ENCODE measurements around the gene KLHL20. TPM values are rescaled to one million over a fixed set of nuclear protein-coding genes. Genes with fewer than 3 reads are reported as not detected.
"Not testable (repeated sequence)": the region's sequence is repeated elsewhere in the genome, so short reads cannot be mapped to it uniquely, and the experiment has no call there.

Gene KLHL20
- total RNA-seq, 6 donors from 2014 or later, result 8.5 to 37.8 (median 31.3) TPM

DNA sequence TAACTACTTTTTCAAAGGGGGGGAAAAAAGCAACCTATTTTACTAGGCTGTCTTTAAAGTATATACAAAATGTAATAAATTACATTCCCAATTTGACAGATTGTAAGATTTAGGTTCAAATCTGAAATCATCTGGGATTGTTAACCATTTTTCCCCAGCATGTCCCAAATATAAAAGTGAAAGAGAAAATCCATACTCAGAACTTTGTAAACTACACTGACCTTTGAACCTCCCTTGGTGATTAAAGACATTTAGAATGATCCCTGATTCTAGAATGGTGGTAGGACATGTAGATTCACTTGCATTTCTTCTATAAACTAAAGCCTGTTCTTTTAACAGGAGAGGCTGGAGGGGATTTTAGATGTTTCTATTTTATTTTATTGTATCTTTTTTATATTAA lies 39.0 kb downstream of the KLHL20 start:
- TF ChIP-seq POLR2AphosphoS5 (IDR thresholded peaks at IDR 0.05) (no peak), CTCF (IDR thresholded peaks at IDR 0.05) (no peak), POLR2A (IDR thresholded peaks at IDR 0.05) (no peak), EP300 (IDR thresholded peaks at IDR 0.05) (no peak)
- no peak overlapping the region for H3K4me3 ChIP-seq
- H3K4me1 ChIP-seq, result no peaks in the 10 kb centered on the region
- no peak overlapping the region for H3K27ac ChIP-seq
- ATAC-seq (ENCODE audit: low FRiP score in 2 of 2) (no peak), DNase-seq (no peak)
- no peaks in the 10 kb centered on the region for H3K9me3 ChIP-seq
- H3K27me3 ChIP-seq, result no peaks in the 10 kb centered on the region
- H3K36me3 ChIP-seq, result peaks cover 32 to 77% (median 57%) of the 10 kb centered on the region in 4 donors

GRCh38 chr1:173757666-173758065 lies 42.9 kb downstream of the KLHL20 start:
- no peaks in the 10 kb centered on the region for H3K9me3 ChIP-seq
- DNase-seq, result no peak
- H3K27me3 ChIP-seq, result no peaks in the 10 kb centered on the region
- H3K4me1 ChIP-seq, result no peaks in the 10 kb centered on the region
- no peak for TF ChIP-seq POLR2A (IDR thresholded peaks at IDR 0.05)
- no peak for TF ChIP-seq CTCF (IDR thresholded peaks at IDR 0.05)
- no peak for TF ChIP-seq EP300 (IDR thresholded peaks at IDR 0.05)
- TF ChIP-seq POLR2AphosphoS5 (IDR thresholded peaks at IDR 0.05), result no peak
- no peak for ATAC-seq (ENCODE audit: low FRiP score in 2 of 2)
- H3K36me3 ChIP-seq, result peaks cover 28 to 80% (median 50%) of the 10 kb centered on the region in 4 donors
- 95 to 97% methylated on average over 4 of the region's 4 CpGs for WGBS, 2 donors
- no peak overlapping the region for H3K27ac ChIP-seq
- H3K4me3 ChIP-seq, result no peak overlapping the region

- no peak for ATAC-seq (ENCODE audit: low FRiP score in 2 of 2)
- Histone ChIP-seq H3K27ac (no peak overlapping the region), H3K27me3 (no peaks in the 10 kb centered on the region), H3K9me3 (no peaks in the 10 kb centered on the region), H3K36me3 (peaks cover 23 to 76% (median 46%) of the 10 kb centered on the region in 4 donors), H3K4me3 (no peak overlapping the region), H3K4me1 (no peaks in the 10 kb centered on the region)
- 97 to 98% methylated on average over 7 of the region's 7 CpGs for WGBS, 2 donors
- no peak for DNase-seq
- TF ChIP-seq EP300 (IDR thresholded peaks at IDR 0.05), result no peak
- no peak for TF ChIP-seq POLR2AphosphoS5 (IDR thresholded peaks at IDR 0.05)
- TF ChIP-seq POLR2A (IDR thresholded peaks at IDR 0.05), result no peak
- no peak for TF ChIP-seq CTCF (IDR thresholded peaks at IDR 0.05)
Measured at GRCh38 chr1:173758110-173758509, 43.3 kb downstream of the KLHL20 start.

DNA sequence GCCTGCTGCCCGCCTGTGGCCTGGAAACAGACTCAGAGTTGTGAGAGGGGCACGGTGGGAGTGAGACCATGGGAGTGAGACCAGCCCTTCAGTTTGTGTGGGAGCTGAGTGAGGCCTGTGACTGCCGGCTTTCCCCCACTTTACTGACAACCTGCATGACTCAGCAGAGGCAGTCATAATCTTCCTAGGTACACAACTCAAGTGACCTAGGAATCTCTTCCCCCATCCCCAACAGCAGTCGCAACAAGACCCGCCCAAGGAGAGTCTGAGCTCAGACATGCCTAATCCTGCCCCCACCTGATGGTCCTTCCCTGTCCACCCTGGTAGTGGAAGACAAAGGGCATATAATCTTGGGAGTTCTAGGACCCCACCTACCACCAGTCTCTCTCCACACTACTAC lies 44.2 kb downstream of the KLHL20 start:
- ATAC-seq (ENCODE audit: low FRiP score in 2 of 2), result no peak

DNA sequence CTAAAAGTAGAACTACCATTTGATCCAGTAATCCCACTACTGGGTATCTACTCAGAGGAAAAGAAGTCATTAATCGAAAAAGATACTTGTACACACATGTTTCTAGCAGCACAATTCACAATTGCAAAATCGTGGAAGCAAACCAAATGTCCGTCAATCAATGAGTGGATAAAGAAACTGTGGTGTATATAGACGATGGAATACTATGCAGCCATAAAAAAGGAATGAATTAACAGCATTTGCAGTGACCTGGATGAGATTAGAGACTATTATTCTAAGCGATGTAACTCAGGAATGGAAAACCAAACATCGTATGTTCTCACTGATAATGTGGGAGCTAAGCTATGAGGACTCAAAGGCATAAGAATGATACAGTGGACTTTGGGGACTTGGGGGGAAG lies 49.5 kb downstream of the KLHL20 start:
- not testable (repeated sequence) for DNase-seq; H3K27me3 ChIP-seq; H3K9me3 ChIP-seq; H3K27ac ChIP-seq; H3K4me1 ChIP-seq; ATAC-seq (ENCODE audit: low FRiP score in 2 of 2); H3K4me3 ChIP-seq
- H3K36me3 ChIP-seq, result peaks cover 0 to 45% (median 8%) of the 10 kb centered on the region in 4 donors
- 92 to 97% methylated on average over 6 of the region's 6 CpGs for WGBS, 2 donors

More for the DNA sequence above, 44.2 kb downstream of the KLHL20 start:
- Histone ChIP-seq H3K4me1 (no peaks in the 10 kb centered on the region), H3K9me3 (no peaks in the 10 kb centered on the region), H3K4me3 (no peak overlapping the region), H3K36me3 (peaks cover 21 to 67% (median 42%) of the 10 kb centered on the region in 4 donors), H3K27ac (no peak overlapping the region), H3K27me3 (no peaks in the 10 kb centered on the region)
- no peak for TF ChIP-seq POLR2AphosphoS5 (IDR thresholded peaks at IDR 0.05)
- TF ChIP-seq POLR2A (IDR thresholded peaks at IDR 0.05), result no peak
- no peak for TF ChIP-seq CTCF (IDR thresholded peaks at IDR 0.05)
- no peak for TF ChIP-seq EP300 (IDR thresholded peaks at IDR 0.05)
- DNase-seq, result peak in 1 of 2 donors; percentile 29
- 90 to 96% methylated on average over 4 to 5 of the region's 5 CpGs for WGBS, 2 donors
